ENCODE results near the gene ST6GAL2. TPM values are rescaled to one million over a fixed set of nuclear protein-coding genes. Genes with fewer than 3 reads are reported as not detected.

The ST6GAL2 gene
- total RNA-seq, 2 experiments from 2014 or later: not detected

DNA sequence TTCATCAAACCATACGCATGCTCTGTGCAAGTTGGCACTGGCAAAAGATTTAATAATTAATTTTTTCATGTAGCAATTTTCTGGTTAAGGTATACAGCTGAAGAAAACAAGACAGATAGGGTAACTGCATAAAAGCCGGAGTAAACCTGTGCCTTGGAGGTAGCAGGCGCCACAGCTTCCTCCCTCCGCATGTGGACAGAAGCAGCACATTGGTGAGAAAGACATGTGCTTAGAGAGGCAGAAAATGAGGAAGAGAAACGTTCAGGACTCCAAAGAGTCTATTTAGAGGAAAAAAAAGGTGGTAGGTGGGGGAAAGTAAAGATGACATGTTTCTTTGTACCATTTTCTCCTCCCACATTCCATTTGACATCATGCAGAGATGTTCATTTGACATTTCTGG, 9.3 kb downstream of the ST6GAL2 start:
- no peak overlapping the region for H3K4me3 Mint-ChIP-seq
- peaks cover 4% of the 10 kb centered on the region for H3K27me3 Mint-ChIP-seq
- H3K36me3 Mint-ChIP-seq: no peaks in the 10 kb centered on the region
- no peaks in the 10 kb centered on the region for H3K9me3 Mint-ChIP-seq
- DNase-seq: no peak
- H3K27ac Mint-ChIP-seq: no peak overlapping the region
- no peaks in the 10 kb centered on the region for H3K4me1 Mint-ChIP-seq

DNA sequence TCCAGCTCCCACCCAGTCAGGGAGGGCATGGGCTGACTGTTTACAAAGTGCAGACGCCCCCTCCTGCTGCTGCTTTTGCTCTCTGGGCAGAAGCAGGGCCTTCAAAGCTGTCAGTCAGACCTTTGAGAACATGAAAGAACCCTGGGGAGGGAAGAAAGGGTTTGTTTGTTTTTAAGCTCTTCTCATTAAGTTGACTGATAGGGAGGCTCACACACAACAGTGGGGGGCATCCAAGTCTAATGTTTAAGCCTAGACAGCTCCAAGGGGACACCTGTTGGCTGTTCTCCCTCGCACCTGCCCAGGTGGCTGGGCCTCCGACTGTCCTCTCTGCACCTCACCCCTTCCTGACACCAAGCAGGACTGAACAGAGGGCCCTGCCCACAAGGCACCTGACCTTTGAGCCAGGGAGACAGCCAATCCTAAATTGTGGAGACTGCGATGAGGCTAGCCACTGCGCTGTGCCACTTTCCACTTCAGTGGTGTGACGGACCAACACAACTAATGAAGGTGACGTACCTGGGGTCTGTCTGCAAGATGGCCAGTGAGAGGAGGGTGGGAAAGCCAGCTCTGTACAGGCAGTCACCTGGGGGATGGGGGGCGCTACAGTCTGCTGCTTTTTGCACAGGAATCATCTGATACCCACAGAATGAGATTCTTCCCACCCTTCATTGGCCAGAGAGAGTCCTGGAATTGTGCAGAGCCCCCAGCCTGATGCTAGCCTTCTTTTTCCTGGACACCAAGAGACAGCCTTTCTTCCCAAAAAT, 16.3 kb downstream of the ST6GAL2 start:
- Mint-ChIP-seq H3K9me3 (no peaks in the 10 kb centered on the region), H3K4me1 (no peaks in the 10 kb centered on the region)

DNA sequence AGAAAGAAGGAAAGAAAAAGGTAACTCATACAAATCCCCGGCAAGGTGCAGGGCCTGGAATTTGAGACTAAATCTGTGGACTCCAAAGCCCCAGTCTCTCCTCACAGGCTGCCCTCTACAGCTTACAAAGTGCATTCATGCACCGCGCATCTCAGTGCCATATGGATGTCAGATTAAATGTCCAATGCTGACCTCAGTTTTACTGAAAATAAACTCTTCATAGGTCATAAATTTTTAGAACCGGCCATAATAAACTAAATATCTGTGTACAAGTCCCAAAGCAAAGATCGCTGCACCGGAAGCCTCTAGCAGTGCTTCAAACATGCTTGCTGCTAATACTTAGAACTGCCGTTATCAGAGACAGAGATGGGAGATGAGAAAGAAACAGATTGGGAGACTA, 17.7 kb downstream of the ST6GAL2 start:
- no peaks in the 10 kb centered on the region for H3K36me3 Mint-ChIP-seq
- no peaks in the 10 kb centered on the region for H3K9me3 Mint-ChIP-seq
- no peak overlapping the region for H3K4me3 Mint-ChIP-seq
- no peak overlapping the region for H3K27ac Mint-ChIP-seq
- no peaks in the 10 kb centered on the region for H3K27me3 Mint-ChIP-seq
- no peak for DNase-seq
- no peaks in the 10 kb centered on the region for H3K4me1 Mint-ChIP-seq

More for the DNA sequence above, 16.3 kb downstream of the ST6GAL2 start:
- Mint-ChIP-seq H3K27me3 (no peaks in the 10 kb centered on the region), H3K27ac (no peak overlapping the region), H3K4me3 (no peak overlapping the region), H3K36me3 (no peaks in the 10 kb centered on the region)
- DNase-seq: no peak

DNA sequence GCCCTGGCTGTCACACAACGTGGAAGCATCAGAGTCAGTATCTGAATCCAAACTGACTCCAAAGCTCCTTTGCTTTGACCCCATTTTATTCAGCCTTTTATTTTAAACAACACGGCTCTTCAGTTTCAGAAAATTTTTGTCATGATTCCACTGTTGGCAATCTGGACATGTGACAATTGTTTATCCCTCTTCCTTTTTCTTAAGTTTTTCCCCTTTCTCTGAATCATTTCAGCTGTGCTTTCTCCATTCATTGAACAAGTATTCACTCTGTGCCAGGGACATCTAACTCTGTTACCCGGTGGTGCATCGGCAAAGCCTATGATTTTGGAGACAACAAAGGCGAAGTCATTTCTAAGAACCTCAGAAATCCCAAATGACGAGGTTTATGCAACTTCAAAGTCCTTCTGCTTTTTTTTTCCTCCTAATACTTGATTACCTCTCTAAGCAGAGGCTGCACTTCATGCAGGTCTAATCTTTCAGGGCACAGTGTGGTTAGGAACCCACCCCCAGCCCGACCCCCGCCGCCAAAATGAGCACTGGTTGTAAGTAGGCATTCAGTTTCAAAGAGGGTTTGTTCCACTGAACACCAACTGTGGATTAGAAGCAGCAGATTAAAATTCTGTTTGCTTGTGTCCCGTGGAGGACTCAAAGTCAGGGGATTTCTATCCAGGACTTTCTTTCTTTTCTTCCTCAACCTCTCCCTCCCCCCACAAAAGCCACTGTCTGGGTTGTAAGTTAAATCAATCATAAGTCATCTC, 18.6 kb downstream of the ST6GAL2 start:
- Mint-ChIP-seq H3K27ac (no peak overlapping the region), H3K9me3 (no peaks in the 10 kb centered on the region), H3K4me1 (no peaks in the 10 kb centered on the region), H3K27me3 (no peaks in the 10 kb centered on the region), H3K4me3 (no peak overlapping the region), H3K36me3 (no peaks in the 10 kb centered on the region)
- no peak for DNase-seq

DNA sequence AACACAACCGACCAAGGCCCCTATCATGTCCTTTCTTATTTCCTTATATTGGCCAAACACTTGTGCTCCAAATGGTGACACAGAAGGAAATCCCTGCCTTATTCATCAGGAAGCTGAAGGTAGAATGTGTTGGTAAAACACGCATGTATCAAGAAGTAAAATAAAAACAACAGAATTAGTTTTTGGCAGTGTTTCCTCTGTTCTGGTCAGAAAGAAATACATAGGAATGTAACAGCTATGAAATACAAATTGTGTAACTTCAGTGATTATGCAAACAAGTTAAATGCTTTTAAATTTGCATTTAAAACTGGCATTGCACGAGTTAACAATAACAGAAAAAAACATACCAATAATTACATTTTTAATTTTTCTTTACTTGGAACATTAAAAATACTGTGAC, 19.3 kb downstream of the ST6GAL2 start:
- no peaks in the 10 kb centered on the region for H3K9me3 Mint-ChIP-seq
- H3K4me1 Mint-ChIP-seq: no peaks in the 10 kb centered on the region
- no peak for DNase-seq
- H3K36me3 Mint-ChIP-seq: no peaks in the 10 kb centered on the region
- H3K4me3 Mint-ChIP-seq: no peak overlapping the region
- H3K27ac Mint-ChIP-seq: no peak overlapping the region
- H3K27me3 Mint-ChIP-seq: no peaks in the 10 kb centered on the region

DNA sequence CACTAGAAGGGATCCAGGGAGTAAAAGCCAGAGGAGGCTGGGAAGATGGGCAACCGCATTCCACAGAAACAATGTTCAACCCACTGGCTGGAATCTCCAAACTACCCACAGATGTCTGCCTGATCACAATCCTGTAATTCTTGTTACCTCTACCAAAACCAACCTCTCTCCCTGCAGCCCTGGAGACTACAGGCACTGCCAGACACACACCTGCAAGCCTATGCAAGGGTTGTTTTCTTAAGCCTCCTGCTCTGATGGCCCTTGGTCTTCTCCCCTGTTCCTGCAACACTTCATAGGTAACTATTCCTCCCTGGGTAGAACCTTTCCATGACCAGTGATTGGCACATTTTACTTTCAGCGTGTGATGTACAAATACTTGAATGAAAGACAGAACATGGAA, 21.9 kb downstream of the ST6GAL2 start:
- DNase-seq: no peak
- Mint-ChIP-seq H3K36me3 (no peaks in the 10 kb centered on the region), H3K9me3 (peaks cover 3% of the 10 kb centered on the region), H3K27ac (no peak overlapping the region), H3K27me3 (no peaks in the 10 kb centered on the region), H3K4me1 (no peaks in the 10 kb centered on the region), H3K4me3 (no peak overlapping the region)

DNA sequence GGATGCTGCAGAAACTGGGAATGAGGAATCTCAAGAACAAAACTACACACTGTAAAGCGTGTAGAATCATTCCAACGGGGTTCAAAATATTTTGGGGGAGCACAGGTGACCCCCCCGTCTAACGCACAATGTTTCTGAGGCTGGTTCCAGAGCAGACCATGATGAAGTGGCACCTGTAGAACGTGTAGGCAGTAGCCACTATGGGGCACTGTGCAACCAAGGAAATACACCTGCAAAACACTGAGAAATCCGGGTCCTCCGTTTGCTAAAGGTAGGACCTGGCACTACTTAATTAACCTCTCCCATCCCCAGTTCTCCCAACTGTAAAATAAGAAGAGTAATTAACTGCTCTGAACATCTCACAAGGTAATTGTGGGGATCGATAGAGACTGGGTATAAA, 22.6 kb downstream of the ST6GAL2 start:
- Mint-ChIP-seq H3K36me3 (no peaks in the 10 kb centered on the region), H3K27me3 (no peaks in the 10 kb centered on the region), H3K4me1 (no peaks in the 10 kb centered on the region), H3K9me3 (peaks cover 5% of the 10 kb centered on the region), H3K27ac (no peak overlapping the region), H3K4me3 (no peak overlapping the region)
- no peak for DNase-seq

DNA sequence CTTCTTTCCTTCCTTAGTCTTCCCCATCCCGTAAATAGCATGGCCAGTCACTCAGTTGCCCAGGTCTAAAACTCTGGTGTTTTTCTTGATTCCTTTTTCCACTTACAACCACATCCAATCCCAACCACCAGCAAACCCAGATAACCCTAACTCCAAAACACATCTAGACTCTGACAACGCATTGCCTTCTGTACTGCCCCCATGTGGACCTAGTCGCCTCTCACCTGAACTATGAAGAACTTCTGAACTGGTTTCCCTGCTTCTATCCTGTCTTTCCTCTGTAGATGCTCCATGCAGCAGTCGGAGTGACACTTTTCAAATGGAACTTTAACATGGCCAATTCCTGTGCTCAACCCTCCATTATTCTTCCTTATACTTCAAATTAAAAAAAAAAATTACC, 26.5 kb downstream of the ST6GAL2 start:
- H3K27me3 Mint-ChIP-seq: no peaks in the 10 kb centered on the region
- H3K36me3 Mint-ChIP-seq: no peaks in the 10 kb centered on the region
- H3K4me3 Mint-ChIP-seq: no peak overlapping the region
- peaks cover 5% of the 10 kb centered on the region for H3K9me3 Mint-ChIP-seq
- no peak for DNase-seq
- no peaks in the 10 kb centered on the region for H3K4me1 Mint-ChIP-seq
- H3K27ac Mint-ChIP-seq: no peak overlapping the region

DNA sequence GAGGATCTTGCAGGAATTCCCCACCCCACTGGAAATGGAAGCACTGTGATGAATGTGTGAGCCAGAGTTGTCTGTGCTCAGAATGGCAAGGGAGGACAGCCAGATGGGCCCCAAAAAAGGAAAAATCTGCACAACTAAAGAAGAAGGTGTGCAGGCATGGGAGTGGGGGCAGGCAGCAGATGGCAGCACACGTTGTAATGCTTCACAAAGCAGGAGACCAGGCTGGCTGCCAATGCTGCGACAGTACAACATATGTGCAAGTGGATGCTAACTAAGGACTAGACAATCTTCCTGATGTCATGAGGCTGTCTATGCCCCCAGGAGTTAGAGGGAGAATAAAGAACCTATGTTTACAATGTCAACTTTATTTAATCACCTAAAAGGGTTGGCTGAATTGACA, 27.2 kb downstream of the ST6GAL2 start:
- H3K27ac Mint-ChIP-seq: no peak overlapping the region
- DNase-seq: no peak
- no peaks in the 10 kb centered on the region for H3K36me3 Mint-ChIP-seq
- peaks cover 5% of the 10 kb centered on the region for H3K9me3 Mint-ChIP-seq
- H3K4me3 Mint-ChIP-seq: no peak overlapping the region
- no peaks in the 10 kb centered on the region for H3K27me3 Mint-ChIP-seq
- no peaks in the 10 kb centered on the region for H3K4me1 Mint-ChIP-seq

DNA sequence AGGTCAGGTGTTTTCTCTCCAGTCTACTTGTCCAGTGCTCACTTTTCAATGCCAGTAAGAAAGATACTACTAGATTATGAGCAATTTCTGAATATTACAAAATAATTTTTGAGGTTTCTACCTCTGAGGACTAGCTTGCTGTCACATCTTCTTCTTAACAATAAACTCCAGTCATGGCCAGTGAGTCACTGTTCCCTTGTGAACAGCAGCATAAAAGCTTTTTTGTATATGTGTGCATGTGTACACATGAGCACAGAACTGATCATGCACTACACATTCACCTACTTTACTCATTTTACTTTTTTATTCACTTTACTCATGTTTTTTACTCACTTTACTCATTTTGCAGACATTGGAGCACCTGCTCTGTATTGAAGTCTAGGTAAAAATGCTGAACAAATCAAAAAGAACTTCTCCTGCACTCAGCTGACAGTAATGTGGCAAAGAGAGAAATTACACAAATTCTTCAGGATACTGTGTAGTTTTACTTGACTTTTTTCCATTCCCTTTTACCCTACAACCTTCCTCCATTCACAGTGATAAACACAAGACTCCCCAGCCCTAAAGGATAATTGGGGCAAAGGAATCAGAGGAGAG, 28.0 kb downstream of the ST6GAL2 start:
- Mint-ChIP-seq H3K36me3 (no peaks in the 10 kb centered on the region), H3K4me3 (no peak overlapping the region), H3K27ac (no peak overlapping the region)

DNA sequence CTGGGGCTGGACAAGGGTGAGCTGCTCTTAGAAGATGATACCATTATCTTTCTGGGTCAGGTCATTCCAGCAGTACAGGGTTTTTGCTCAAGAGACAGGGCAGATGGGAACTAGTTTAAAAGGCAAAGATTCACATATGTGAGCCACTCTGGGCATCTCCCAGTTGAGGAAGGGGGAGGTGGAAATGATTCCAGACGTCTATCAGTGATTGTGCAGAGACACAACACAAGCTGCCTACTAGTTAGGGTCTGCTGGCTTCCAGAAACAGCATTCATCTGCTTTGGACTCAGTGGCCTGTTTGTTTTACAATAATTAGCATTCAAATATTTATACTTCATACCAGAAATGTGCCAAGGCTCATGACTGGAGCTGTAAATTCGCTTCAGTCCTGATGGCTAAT, 32.3 kb downstream of the ST6GAL2 start:
- Mint-ChIP-seq H3K27me3 (no peaks in the 10 kb centered on the region), H3K36me3 (no peaks in the 10 kb centered on the region), H3K27ac (no peak overlapping the region), H3K9me3 (peaks cover under 1% of the 10 kb centered on the region), H3K4me3 (no peak overlapping the region), H3K4me1 (no peaks in the 10 kb centered on the region)
- DNase-seq: no peak

More for the DNA sequence above, 28.0 kb downstream of the ST6GAL2 start:
- H3K27me3 Mint-ChIP-seq: no peaks in the 10 kb centered on the region
- H3K4me1 Mint-ChIP-seq: no peaks in the 10 kb centered on the region
- peaks cover 5% of the 10 kb centered on the region for H3K9me3 Mint-ChIP-seq
- DNase-seq: no peak

DNA sequence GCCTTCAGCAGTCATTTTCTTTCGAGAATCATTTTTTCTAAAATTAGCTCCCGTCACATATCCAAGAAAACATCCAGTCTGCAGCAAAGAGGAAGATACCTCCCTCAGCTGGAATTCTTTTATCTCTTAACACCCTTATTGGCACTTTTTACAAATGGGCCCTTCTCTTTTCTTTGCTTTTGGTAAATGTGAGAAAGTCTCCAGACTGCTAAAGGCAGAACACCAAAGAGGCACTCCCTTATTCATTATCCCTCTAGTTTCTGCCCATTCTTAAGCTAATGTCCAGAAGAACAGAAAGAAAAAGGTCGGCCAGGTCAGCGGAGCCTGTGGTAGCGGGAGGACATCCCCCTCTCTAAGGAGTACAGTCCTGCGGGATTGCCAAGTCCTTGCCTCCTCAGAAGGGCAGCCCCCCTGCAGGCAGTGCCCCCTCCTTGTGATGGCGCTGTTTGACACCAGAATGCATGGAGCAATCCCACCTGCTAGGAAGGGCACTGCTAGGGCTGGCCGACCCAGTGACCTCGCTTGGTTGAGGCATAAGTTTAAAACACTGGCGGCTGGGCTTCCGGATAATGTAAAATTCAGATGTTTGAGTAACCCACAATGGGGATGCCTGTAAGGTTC, 34.0 kb downstream of the ST6GAL2 start:
- no peaks in the 10 kb centered on the region for H3K9me3 Mint-ChIP-seq
- H3K27me3 Mint-ChIP-seq: no peaks in the 10 kb centered on the region
- DNase-seq: no peak
- no peak overlapping the region for H3K4me3 Mint-ChIP-seq
- H3K27ac Mint-ChIP-seq: no peak overlapping the region
- no peaks in the 10 kb centered on the region for H3K36me3 Mint-ChIP-seq
- no peaks in the 10 kb centered on the region for H3K4me1 Mint-ChIP-seq

DNA sequence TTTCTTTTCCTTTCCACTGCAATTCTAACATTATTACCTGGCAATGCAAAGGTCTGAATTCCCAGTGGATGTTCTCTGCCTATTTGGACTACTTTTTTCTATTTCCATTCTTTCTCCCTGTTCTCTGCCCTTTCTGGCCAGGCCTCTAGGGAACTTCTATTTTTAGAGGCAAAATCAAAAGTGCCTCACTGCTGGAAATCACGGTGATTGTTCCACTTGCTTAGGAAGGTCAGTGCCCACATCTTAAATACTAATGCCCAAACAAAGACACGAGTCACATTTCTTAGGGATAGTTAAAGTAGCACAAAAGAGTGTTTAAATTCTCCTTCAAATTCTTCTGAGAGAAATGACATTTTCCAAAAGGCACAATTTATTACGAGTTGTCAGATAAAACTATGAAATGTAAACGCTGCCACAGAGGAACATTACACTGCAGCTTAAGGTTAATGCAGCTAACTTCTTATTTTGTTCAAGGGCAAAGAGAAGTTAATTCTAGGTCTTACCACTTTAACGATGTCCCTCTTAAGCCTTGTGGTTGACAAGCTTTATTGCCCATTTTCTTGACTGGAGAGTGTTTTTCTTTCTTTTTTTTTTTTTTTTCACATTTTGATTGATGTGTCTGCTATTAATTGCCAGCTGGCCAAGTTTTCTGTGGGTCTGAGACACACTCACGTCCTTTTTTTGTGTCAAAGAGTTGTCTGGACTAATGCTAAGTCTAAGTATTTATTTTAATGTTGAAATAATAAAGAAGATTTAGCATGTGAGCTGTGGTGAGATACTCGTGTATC, 34.7 kb downstream of the ST6GAL2 start:
- no peaks in the 10 kb centered on the region for H3K36me3 Mint-ChIP-seq
- H3K9me3 Mint-ChIP-seq: no peaks in the 10 kb centered on the region
- H3K4me3 Mint-ChIP-seq: no peak overlapping the region
- no peak for DNase-seq
- no peaks in the 10 kb centered on the region for H3K4me1 Mint-ChIP-seq
- H3K27ac Mint-ChIP-seq: no peak overlapping the region
- H3K27me3 Mint-ChIP-seq: no peaks in the 10 kb centered on the region

DNA sequence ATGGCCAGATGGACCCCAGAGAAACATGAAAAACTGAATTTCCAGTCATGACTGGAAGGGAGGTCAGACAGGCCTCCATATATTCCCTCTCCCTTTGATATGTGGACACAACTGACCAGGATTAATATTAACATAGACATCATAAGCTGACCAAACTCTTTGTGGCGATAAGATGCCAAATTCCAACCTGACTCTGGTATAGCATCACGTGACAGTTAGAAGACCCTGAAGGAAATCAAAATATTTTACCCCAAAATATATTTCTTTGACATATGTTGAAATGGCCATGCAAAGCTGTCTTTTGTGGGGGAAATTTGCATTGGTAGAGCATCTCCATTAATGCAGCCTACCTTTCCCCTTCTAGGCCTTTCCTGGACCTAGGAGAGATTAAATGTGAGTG, 36.7 kb downstream of the ST6GAL2 start:
- Mint-ChIP-seq H3K27me3 (no peaks in the 10 kb centered on the region), H3K36me3 (no peaks in the 10 kb centered on the region), H3K9me3 (no peaks in the 10 kb centered on the region), H3K27ac (no peak overlapping the region), H3K4me3 (no peak overlapping the region), H3K4me1 (no peaks in the 10 kb centered on the region)
- DNase-seq: no peak

DNA sequence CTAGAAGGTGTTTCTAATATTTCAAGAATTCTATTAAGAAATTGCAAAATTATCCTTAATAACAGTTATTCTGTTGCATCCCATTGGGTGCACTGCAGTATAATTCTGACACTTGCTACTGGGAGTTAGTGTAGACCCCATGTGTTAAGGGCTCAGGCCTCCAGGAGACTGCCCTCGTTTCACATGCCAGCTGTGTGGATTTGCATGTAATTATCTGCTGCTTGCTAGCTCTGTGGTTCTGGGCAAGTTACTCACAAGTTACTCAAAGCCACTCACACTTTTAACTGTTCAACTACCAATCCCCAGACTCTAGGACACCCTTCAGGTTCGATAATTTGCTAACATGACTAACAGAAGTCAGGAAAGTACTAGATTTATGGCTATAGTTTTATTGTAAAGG, 38.6 kb downstream of the ST6GAL2 start:
- Mint-ChIP-seq H3K9me3 (no peaks in the 10 kb centered on the region), H3K36me3 (no peaks in the 10 kb centered on the region), H3K4me1 (no peaks in the 10 kb centered on the region), H3K27me3 (no peaks in the 10 kb centered on the region), H3K4me3 (no peak overlapping the region), H3K27ac (no peak overlapping the region)
- no peak for DNase-seq
